KMS-11 (cell line): ENCODE data around the gene REN.

ENCODE experiments used
- H2AFZ ChIP-seq: fragments of 200-600 bp; sonication (generic); 2 replicates; pipeline ENCODE4 v1.6.1; 2016; ENCODE audit warnings: antibody characterized with exemption, mixed run types, low read depth
- H3K27ac ChIP-seq: fragments of 200-600 bp; sonication (generic); 2 replicates; pipeline ENCODE4 v1.6.1; 2016; ENCODE audit warnings: mild to moderate bottlenecking, mixed run types
- H3K27me3 ChIP-seq: fragments of 200-600 bp; sonication (generic); 2 replicates; pipeline ENCODE4 v1.6.1; 2017; ENCODE audit warnings: mild to moderate bottlenecking, low read depth, mixed run types, moderate library complexity; ENCODE audit not compliant: insufficient read depth
- H3K36me3 ChIP-seq: fragments of 200-600 bp; sonication (generic); 2 replicates; pipeline ENCODE4 v1.6.1; 2017; ENCODE audit warnings: mild to moderate bottlenecking, mixed run types; ENCODE audit not compliant: insufficient read depth
- H3K4me1 ChIP-seq: fragments of 200-600 bp; sonication (generic); 2 replicates; pipeline ENCODE4 v1.6.1; 2016; ENCODE audit warnings: mild to moderate bottlenecking, low read depth, mixed run types; ENCODE audit not compliant: poor library complexity, severe bottlenecking
- H3K4me2 ChIP-seq: fragments of 200-600 bp; sonication (generic); 2 replicates; pipeline ENCODE4 v1.7.0; 2016; ENCODE audit warnings: mild to moderate bottlenecking, mixed run types
- H3K4me3 ChIP-seq: fragments of 200-600 bp; sonication (generic); IDR thresholded peaks from 2 replicates; pipeline ENCODE4 v1.6.1; 2017; ENCODE audit warnings: low read depth, low read length, mixed read lengths; ENCODE audit not compliant: insufficient read depth
- H3K79me2 ChIP-seq: fragments of 200-600 bp; sonication (generic); 2 replicates; pipeline ENCODE4 v1.6.1; 2016; ENCODE audit warnings: low read depth, mixed run types; ENCODE audit not compliant: insufficient read depth
- H3K9ac ChIP-seq: fragments of 200-600 bp; sonication (generic); 2 replicates; pipeline ENCODE4 v1.6.1; 2016; ENCODE audit warnings: mild to moderate bottlenecking, mixed run types
- H4K20me1 ChIP-seq: fragments of 200-600 bp; sonication (generic); 2 replicates; pipeline ENCODE4 v1.6.1; 2016; ENCODE audit warnings: mild to moderate bottlenecking, mixed run types; ENCODE audit not compliant: insufficient read depth
- CTCF ChIP-seq: fragments of 200-600 bp; sonication (generic); conservative IDR thresholded peaks from 2 replicates; pipeline ENCODE4 v1.6.1; 2017; ENCODE audit warnings: low read depth, mild to moderate bottlenecking, antibody characterized with exemption, low read length, moderate library complexity, mixed read lengths

The REN gene

GRCh38 chr1:204126956-204127355 is 39.2 kb downstream of the REN start:
- no peak overlapping the region for H2AFZ ChIP-seq
- H4K20me1 ChIP-seq: no peaks in the 10 kb centered on the region
- no peak overlapping the region for H3K9ac ChIP-seq
- no peak overlapping the region for H3K4me3 ChIP-seq
- H3K4me1 ChIP-seq: peaks cover 3% of the 10 kb centered on the region
- TF ChIP-seq CTCF: no peak
- H3K27me3 ChIP-seq: no peaks in the 10 kb centered on the region
- H3K36me3 ChIP-seq: no peaks in the 10 kb centered on the region
- H3K4me2 ChIP-seq: no peak overlapping the region
- H3K27ac ChIP-seq: no peak overlapping the region
- no peaks in the 10 kb centered on the region for H3K79me2 ChIP-seq

- TF ChIP-seq CTCF: no peak
- Histone ChIP-seq H3K4me1 (peaks cover 3% of the 10 kb centered on the region), H2AFZ (no peak overlapping the region), H3K4me2 (no peak overlapping the region), H3K27me3 (no peaks in the 10 kb centered on the region), H3K36me3 (no peaks in the 10 kb centered on the region), H3K9ac (no peak overlapping the region), H3K27ac (no peak overlapping the region), H4K20me1 (no peaks in the 10 kb centered on the region), H3K79me2 (no peaks in the 10 kb centered on the region), H3K4me3 (no peak overlapping the region)
These were observed 39.8 kb downstream of the REN start for GRCh38 chr1:204126386-204126785.

- peaks cover 3% of the 10 kb centered on the region for H3K4me1 ChIP-seq
These were observed 40.3 kb downstream of the REN start for GRCh38 chr1:204125759-204126351.

GRCh38 chr1:204124639-204125038 is 41.5 kb downstream of the REN start:
- Histone ChIP-seq H3K27ac (no peak overlapping the region), H3K27me3 (no peaks in the 10 kb centered on the region), H3K9ac (no peak overlapping the region), H3K4me2 (no peak overlapping the region), H4K20me1 (no peaks in the 10 kb centered on the region), H3K4me3 (no peak overlapping the region), H3K79me2 (no peaks in the 10 kb centered on the region), H3K4me1 (peaks cover 3% of the 10 kb centered on the region), H3K36me3 (no peaks in the 10 kb centered on the region), H2AFZ (no peak overlapping the region)
- no peak for TF ChIP-seq CTCF

More at GRCh38 chr1:204125759-204126351, 40.3 kb downstream of the REN start:
- Histone ChIP-seq H2AFZ (no peak overlapping the region), H3K79me2 (no peaks in the 10 kb centered on the region), H3K9ac (no peak overlapping the region), H3K27me3 (no peaks in the 10 kb centered on the region), H3K27ac (no peak overlapping the region), H3K36me3 (no peaks in the 10 kb centered on the region), H4K20me1 (no peaks in the 10 kb centered on the region), H3K4me2 (no peak overlapping the region), H3K4me3 (no peak overlapping the region)
- TF ChIP-seq CTCF: no peak
